ENCODE measurements around the gene EIPR1. TPM values are rescaled to one million over a fixed set of nuclear protein-coding genes. Genes with fewer than 3 reads are reported as not detected.

The EIPR1 gene
- polyA plus RNA-seq, 1 experiment = 49.2 TPM

DNA sequence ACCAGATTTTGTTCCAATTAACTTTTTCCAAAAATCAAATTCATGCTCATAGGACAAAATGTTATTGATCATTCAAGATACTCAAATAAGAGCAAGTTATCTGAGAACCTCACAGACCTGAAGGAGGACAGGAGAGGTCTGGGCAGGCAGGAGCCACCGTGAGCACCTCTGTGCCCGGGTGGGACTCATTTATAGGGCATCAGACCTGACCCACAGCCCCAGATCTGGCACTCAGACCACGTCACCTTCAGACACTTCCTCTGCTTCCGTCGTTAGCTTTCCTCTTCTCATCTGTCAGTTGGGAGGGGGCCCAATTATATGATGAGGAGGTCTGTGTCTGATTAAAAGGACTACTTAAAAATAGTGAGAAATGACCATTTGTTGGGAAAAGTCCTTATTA lies 169.4 kb downstream of the EIPR1 start:
- no peak for DNase-seq (ENCODE audit: low read depth)
- ChIA-PET CTCF (no interaction called here), POLR2A (no interaction called here)
- Histone ChIP-seq H3K36me3 (ENCODE audit: control insufficient read depth, insufficient read depth, low read length) (no peaks in the 10 kb centered on the region), H3K4me3 (ENCODE audit: low read depth, low read length) (no peak overlapping the region), H3K27me3 (ENCODE audit: control insufficient read depth, insufficient read depth, low read length) (no peaks in the 10 kb centered on the region)
- TF ChIP-seq, protein P1, sequence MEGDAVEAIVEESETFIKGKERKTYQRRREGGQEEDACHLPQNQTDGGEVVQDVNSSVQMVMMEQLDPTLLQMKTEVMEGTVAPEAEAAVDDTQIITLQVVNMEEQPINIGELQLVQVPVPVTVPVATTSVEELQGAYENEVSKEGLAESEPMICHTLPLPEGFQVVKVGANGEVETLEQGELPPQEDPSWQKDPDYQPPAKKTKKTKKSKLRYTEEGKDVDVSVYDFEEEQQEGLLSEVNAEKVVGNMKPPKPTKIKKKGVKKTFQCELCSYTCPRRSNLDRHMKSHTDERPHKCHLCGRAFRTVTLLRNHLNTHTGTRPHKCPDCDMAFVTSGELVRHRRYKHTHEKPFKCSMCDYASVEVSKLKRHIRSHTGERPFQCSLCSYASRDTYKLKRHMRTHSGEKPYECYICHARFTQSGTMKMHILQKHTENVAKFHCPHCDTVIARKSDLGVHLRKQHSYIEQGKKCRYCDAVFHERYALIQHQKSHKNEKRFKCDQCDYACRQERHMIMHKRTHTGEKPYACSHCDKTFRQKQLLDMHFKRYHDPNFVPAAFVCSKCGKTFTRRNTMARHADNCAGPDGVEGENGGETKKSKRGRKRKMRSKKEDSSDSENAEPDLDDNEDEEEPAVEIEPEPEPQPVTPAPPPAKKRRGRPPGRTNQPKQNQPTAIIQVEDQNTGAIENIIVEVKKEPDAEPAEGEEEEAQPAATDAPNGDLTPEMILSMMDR (IDR thresholded peaks at IDR 0.05; ENCODE audit: insufficient read depth, low read depth, low read length) = no peak

- no peak for DNase-seq (ENCODE audit: low read depth)
- no peak overlapping the region for H3K4me3 ChIP-seq (ENCODE audit: low read depth, low read length)
- CTCF ChIA-PET = interaction anchor here (0.6 to 1.0 kb wide), 2 partner anchors 38 to 1964 kb away, joined by 3 read pairs; no protein-coding TSS in a partner anchor
- TF ChIP-seq, protein P1 (IDR thresholded peaks at IDR 0.05; ENCODE audit: insufficient read depth, low read depth, low read length) = no peak
- no peaks in the 10 kb centered on the region for H3K27me3 ChIP-seq (ENCODE audit: control insufficient read depth, insufficient read depth, low read length)
- no peaks in the 10 kb centered on the region for H3K36me3 ChIP-seq (ENCODE audit: control insufficient read depth, insufficient read depth, low read length)
- POLR2A ChIA-PET = no interaction called here
These were observed 170.5 kb downstream of the EIPR1 start for GRCh38 chr2:3207091-3207491.

GRCh38 chr2:3205845-3206244 lies 171.8 kb downstream of the EIPR1 start:
- ChIA-PET POLR2A (no interaction called here), CTCF (interaction anchor here (1.0 kb wide), 1 partner anchor 37 kb away, joined by 3 read pairs; no protein-coding TSS in a partner anchor)
- no peaks in the 10 kb centered on the region for H3K36me3 ChIP-seq (ENCODE audit: control insufficient read depth, insufficient read depth, low read length)
- TF ChIP-seq, protein P1 (IDR thresholded peaks at IDR 0.05; ENCODE audit: insufficient read depth, low read depth, low read length) = no peak
- H3K4me3 ChIP-seq (ENCODE audit: low read depth, low read length) = no peak overlapping the region
- no peaks in the 10 kb centered on the region for H3K27me3 ChIP-seq (ENCODE audit: control insufficient read depth, insufficient read depth, low read length)
- DNase-seq (ENCODE audit: low read depth) = no peak

DNA sequence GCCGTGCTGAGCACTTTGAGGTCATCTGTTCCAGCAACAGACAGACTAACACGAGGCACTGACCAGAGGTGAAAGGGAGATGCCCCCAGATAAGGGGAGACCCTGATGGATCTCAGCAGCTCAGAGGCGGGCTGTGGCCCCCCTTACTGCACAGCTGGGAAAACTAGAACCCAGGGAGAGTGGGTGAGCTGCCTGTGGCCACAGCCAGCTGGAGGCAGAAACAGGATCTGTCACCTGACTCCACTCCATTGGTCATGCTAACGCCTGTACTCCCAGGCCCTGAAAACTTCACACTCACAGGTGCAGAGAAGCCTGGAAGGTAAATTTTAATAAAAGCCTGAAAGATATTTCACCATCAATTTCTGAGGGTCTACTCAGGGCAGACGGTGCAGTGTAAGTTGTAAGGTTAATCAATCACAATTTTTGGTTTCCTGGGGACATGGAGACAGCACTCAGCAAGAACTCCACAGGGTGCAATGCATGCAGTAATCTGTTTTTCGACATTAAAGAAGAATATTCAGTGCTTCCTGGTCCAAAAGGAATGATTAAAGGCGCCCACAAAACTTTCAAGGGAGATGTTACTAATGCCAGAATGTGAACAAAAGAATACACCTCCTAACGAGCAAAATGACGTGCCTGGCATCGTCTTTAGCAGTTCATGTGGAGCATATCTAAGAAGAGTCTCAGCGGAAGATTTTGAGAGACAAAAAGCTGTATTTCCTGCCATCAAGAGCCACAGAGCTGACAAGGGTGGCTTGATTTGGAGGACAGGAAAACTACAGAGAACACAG lies 173.4 kb downstream of the EIPR1 start:
- no peak for DNase-seq (ENCODE audit: low read depth)
- ChIA-PET POLR2A (no interaction called here), CTCF (no interaction called here)
- H3K36me3 ChIP-seq (ENCODE audit: control insufficient read depth, insufficient read depth, low read length) = no peaks in the 10 kb centered on the region; the same call in 1 of the 2 replicates
- no peak overlapping the region for H3K4me3 ChIP-seq (ENCODE audit: low read depth, low read length)
- H3K27me3 ChIP-seq (ENCODE audit: control insufficient read depth, insufficient read depth, low read length) = no peaks in the 10 kb centered on the region
- TF ChIP-seq, protein P1 (IDR thresholded peaks at IDR 0.05; ENCODE audit: insufficient read depth, low read depth, low read length) = no peak

- Histone ChIP-seq H3K36me3 (ENCODE audit: control insufficient read depth, insufficient read depth, low read length) (no peaks in the 10 kb centered on the region; the same call in 1 of the 2 replicates), H3K4me3 (ENCODE audit: low read depth, low read length) (no peak overlapping the region), H3K27me3 (ENCODE audit: control insufficient read depth, insufficient read depth, low read length) (no peaks in the 10 kb centered on the region)
- ChIA-PET CTCF (interaction anchor here (0.9 kb wide), 1 partner anchor 23 kb away, joined by 3 read pairs; no protein-coding TSS in a partner anchor), POLR2A (no interaction called here)
- DNase-seq (ENCODE audit: low read depth) = no peak
- TF ChIP-seq, protein P1 (IDR thresholded peaks at IDR 0.05; ENCODE audit: insufficient read depth, low read depth, low read length) = no peak
These were observed 174.1 kb downstream of the EIPR1 start for GRCh38 chr2:3203497-3204019.
